GM12892 (cell line): ENCODE data around the gene LYPD4.

Experiments
- POLR2A ChIP-seq: IDR thresholded peaks from 2 replicates; pipeline ENCODE4 v1.6.1; 2011; ENCODE audit warnings: low read depth, low read length, control low read depth
- POLR2AphosphoS5 ChIP-seq: IDR thresholded peaks from 2 replicates; pipeline ENCODE4 v1.6.1; 2011; ENCODE audit warnings: low read depth, low read length, control low read depth

DNA sequence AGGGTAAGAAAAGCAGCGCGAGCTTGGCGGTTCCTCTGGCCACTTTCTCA, 343 bp upstream of the LYPD4 start, which contains the start of gene DMRTC2:
- TF ChIP-seq POLR2A (no peak), POLR2AphosphoS5 (no peak)
